HCT116 (cell line): ENCODE results near the gene NCBP3. TPM values are rescaled to one million over a fixed set of nuclear protein-coding genes. Genes with fewer than 3 reads are reported as not detected.

Source experiments
- ATAC-seq: fragments of 200-7000 bp; cut with Tn5 transposase; 2 replicates; pipeline ENCODE4 v1.9.1; 2020; ENCODE audit warnings: mild to moderate bottlenecking, moderate library complexity
- BruUV-seq: library from RNA; stranded (reverse); fragments of 400-500 nt; replicated peaks from 2 replicates; lab custom pipeline; 2021; lab: Mats Ljungman, UMichigan
- CTCF ChIA-PET: fragments of 300-600 bp; sonication (Branson Sonifier 250); formaldehyde crosslinking; loops from one replicate; lab custom pipeline; 2021; ENCODE audit warnings: antibody characterized with exemption; lab: Charles Lee
- POLR2A ChIA-PET: fragments of 300-600, 350-600 bp; sonication (Branson Sonifier 250); formaldehyde crosslinking; loops from one replicate; lab custom pipeline; 2021; ENCODE audit warnings: antibody characterized with exemption; lab: Charles Lee
- RAD21 ChIA-PET, 2 experiments: fragments of 300-600 bp; sonication (Branson Sonifier 250); formaldehyde crosslinking; loops; one replicate each; lab custom pipeline; 2023; ENCODE audit warnings: low total read pairs in 2 of 2; ENCODE audit not compliant: uncharacterized antibody in 2 of 2, unreplicated experiment in 2 of 2, low non-redundant PET in 1 of 2; lab: Charles Lee
- DNase-seq: peaks from one replicate; pipeline ENCODE4 v3.0.0-alpha.2; 2010; ENCODE audit warnings: low read depth, low spot score
- H2AFZ ChIP-seq: fragments of 200-600 bp; shearing (Covaris generic), sonication (generic); 2 replicates; pipeline ENCODE4 v1.6.1; 2017; ENCODE audit warnings: low read depth, mixed run types, mixed read lengths, antibody characterized with exemption, low read length; ENCODE audit not compliant: poor library complexity, severe bottlenecking
- H3K27ac ChIP-seq: 2 replicates; pipeline ENCODE4 v1.5.1; 2012; ENCODE audit warnings: low read depth, low read length
- H3K27me3 ChIP-seq: fragments of 200-600 bp; sonication (generic); 2 replicates; pipeline ENCODE4 v1.6.1; 2016; ENCODE audit warnings: mixed run types, low read length, mixed read lengths; ENCODE audit not compliant: insufficient read depth
- H3K36me3 ChIP-seq, 2 experiments: fragments of 200-500 bp in 1 of 2; fragments of 200-600 bp in 1 of 2; sonication (Bioruptor generic) in 1 of 2; sonication (generic) in 1 of 2; 2 replicates each; pipeline versions ENCODE4 v1.5.1 to v1.6.1; 2014 to 2016; ENCODE audit warnings: low read length in 2 of 2, inconsistent platforms in 1 of 2, mixed read lengths in 1 of 2, mixed run types in 1 of 2; ENCODE audit not compliant: insufficient read depth in 2 of 2, control insufficient read depth in 1 of 2
- H3K4me1 ChIP-seq, 2 experiments: fragments of 200-600 bp in 1 of 2; sonication (generic) in 1 of 2; 2 replicates each; pipeline versions ENCODE4 v1.5.1 to v1.6.1; 2012 to 2017; ENCODE audit warnings: low read length in 2 of 2, inconsistent platforms in 1 of 2, mild to moderate bottlenecking in 1 of 2, mixed read lengths in 1 of 2, mixed run types in 1 of 2, moderate library complexity in 1 of 2; ENCODE audit not compliant: insufficient read depth in 2 of 2, control insufficient read depth in 1 of 2
- H3K4me2 ChIP-seq: fragments of 200-600 bp; sonication (generic); 2 replicates; pipeline ENCODE4 v1.6.1; 2017; ENCODE audit warnings: mixed run types, low read length, mixed read lengths
- H3K4me3 ChIP-seq, 2 experiments: fragments of 200-600 bp in 1 of 2; sonication (generic) in 1 of 2; replicated peaks in 1 of 2; 2 replicates each; pipeline ENCODE4 v1.5.1; 2011 to 2016; ENCODE audit warnings: low read length in 2 of 2, control low read depth in 1 of 2, low read depth in 1 of 2, mild to moderate bottlenecking in 1 of 2, mixed read lengths in 1 of 2, mixed run types in 1 of 2
- H3K79me2 ChIP-seq: fragments of 200-600 bp; sonication (generic); 2 replicates; pipeline ENCODE4 v1.6.1; 2017; ENCODE audit warnings: mild to moderate bottlenecking, mixed run types, low read length, moderate library complexity, mixed read lengths; ENCODE audit not compliant: insufficient read depth
- H3K9ac ChIP-seq: fragments of 200-600 bp; sonication (generic); 2 replicates; pipeline ENCODE4 v1.6.1; 2016; ENCODE audit warnings: low read length, mixed read lengths
- H3K9me2 ChIP-seq: fragments of 200-600 bp; sonication (generic), shearing (Covaris generic); 2 replicates; pipeline ENCODE4 v1.6.1; 2017; ENCODE audit warnings: mixed run types, mild to moderate bottlenecking, moderate library complexity; ENCODE audit not compliant: insufficient read depth
- H3K9me3 ChIP-seq, 2 experiments: fragments of 200-500 bp in 1 of 2; fragments of 200-600 bp in 1 of 2; sonication (Bioruptor generic) in 1 of 2; sonication (generic) in 1 of 2; 2 replicates each; pipeline ENCODE4 v1.6.1; 2014 to 2017; ENCODE audit warnings: low read length in 2 of 2, mixed read lengths in 2 of 2, inconsistent platforms in 1 of 2, low read depth in 1 of 2, mild to moderate bottlenecking in 1 of 2, mixed run types in 1 of 2, moderate library complexity in 1 of 2; ENCODE audit not compliant: control insufficient read depth in 1 of 2, insufficient read depth in 1 of 2
- H4K20me1 ChIP-seq: fragments of 200-600 bp; sonication (generic), shearing (Covaris generic); 2 replicates; pipeline ENCODE4 v1.6.1; 2017; ENCODE audit warnings: mixed run types, mild to moderate bottlenecking, moderate library complexity; ENCODE audit not compliant: insufficient read depth
- ATF3 ChIP-seq: IDR thresholded peaks from 2 replicates; pipeline ENCODE4 v1.6.1; 2012
- CBX3 ChIP-seq: IDR thresholded peaks from 2 replicates; pipeline ENCODE4 v1.6.1; 2012; ENCODE audit warnings: low read depth
- CTCF ChIP-seq, 3 experiments: fragments of 200-600 bp in 1 of 3; sonication (generic) in 1 of 3; IDR thresholded peaks in 2 of 3; conservative IDR thresholded peaks in 1 of 3; 2 replicates each; pipeline ENCODE4 v1.5.1; 2012 to 2017; ENCODE audit warnings: low read depth in 2 of 3, low read length in 2 of 3, antibody characterized with exemption in 1 of 3, borderline replicate concordance in 1 of 3, control low read depth in 1 of 3, mild to moderate bottlenecking in 1 of 3, mixed read lengths in 1 of 3, mixed run types in 1 of 3, moderate library complexity in 1 of 3; ENCODE audit not compliant: insufficient read depth in 1 of 3
- EZH2 ChIP-seq: fragments of 200-600 bp; sonication (generic); IDR thresholded peaks from 2 replicates; pipeline ENCODE4 v1.6.1; 2017; ENCODE audit warnings: antibody characterized with exemption, mixed run types
- FOSL1 ChIP-seq: IDR thresholded peaks from 2 replicates; pipeline ENCODE4 v1.6.1; 2012; ENCODE audit warnings: low read depth
- JUND ChIP-seq: IDR thresholded peaks from 2 replicates; pipeline ENCODE4 v1.6.1; 2012
- POLR2AphosphoS5 ChIP-seq: IDR thresholded peaks from 2 replicates; pipeline ENCODE4 v1.6.1; 2011; ENCODE audit warnings: mild to moderate bottlenecking, low read depth, low read length, moderate library complexity
- RAD21 ChIP-seq: IDR thresholded peaks from 2 replicates; pipeline ENCODE4 v1.6.1; 2012; ENCODE audit warnings: low read depth, mild to moderate bottlenecking
- REST ChIP-seq: IDR thresholded peaks from 2 replicates; pipeline ENCODE4 v1.6.1; 2012; ENCODE audit warnings: low read depth
- SRF ChIP-seq: IDR thresholded peaks from 2 replicates; pipeline ENCODE4 v1.6.1; 2012; ENCODE audit warnings: low read depth
- YY1 ChIP-seq: IDR thresholded peaks from 2 replicates; pipeline ENCODE4 v1.6.1; 2011; ENCODE audit warnings: low read length, low read depth, moderate library complexity, mild to moderate bottlenecking; ENCODE audit not compliant: insufficient replicate concordance; ENCODE audit errors: extremely low read depth
- ZNF274 ChIP-seq: fragments of 200-500 bp; sonication (Bioruptor generic); IDR thresholded peaks from 2 replicates; pipeline ENCODE4 v1.6.1; 2014; ENCODE audit warnings: mild to moderate bottlenecking, low read depth, low read length, inconsistent platforms
- intact Hi-C: fragments of 100-400 bp; cut with micrococcal nuclease; formaldehyde crosslinking; loops from 2 replicates; pipeline ENCODE4 v1.10.0; 2022
- total RNA-seq: library from RNA; stranded (reverse); gene quantifications from one replicate; pipeline ENCODE4 v1.2.1, GENCODE V29; 2021; ENCODE audit not compliant: unreplicated experiment

Gene NCBP3
- total RNA-seq, 1 experiment from 2014 or later = 46.5 TPM

- TF ChIP-seq ATF3 = no peak
- Histone ChIP-seq H3K4me3 (no peak overlapping the region), H3K27me3 (no peaks in the 10 kb centered on the region), H3K9me2 (no peaks in the 10 kb centered on the region), H3K9me3 (no peaks in the 10 kb centered on the region), H2AFZ (no peak overlapping the region), H3K4me2 (no peak overlapping the region), H3K36me3 (no peaks in the 10 kb centered on the region), H3K79me2 (no peaks in the 10 kb centered on the region), H4K20me1 (no peaks in the 10 kb centered on the region), H3K4me1 (no peaks in the 10 kb centered on the region), H3K27ac (no peak overlapping the region), H3K9ac (no peak overlapping the region)
- ChIA-PET CTCF (no interaction called here), RAD21 (no interaction called here), POLR2A (no interaction called here)
- no peak for ATAC-seq
- DNase-seq = no peak
- BruUV-seq = no TSS peak
- intact Hi-C loops = no loop called here
Observed at GRCh38 chr17:3852561-3852960, 6.5 kb upstream of the NCBP3 start.

GRCh38 chr17:3851461-3852100, 5.5 kb upstream of the NCBP3 start:
- no peaks in the 10 kb centered on the region for H3K9me3 ChIP-seq
- ChIA-PET POLR2A (no interaction called here), RAD21 (no interaction called here), CTCF (no interaction called here)
- H3K9ac ChIP-seq = no peak overlapping the region
- H4K20me1 ChIP-seq = no peaks in the 10 kb centered on the region
- no peaks in the 10 kb centered on the region for H3K79me2 ChIP-seq
- no peak for ATAC-seq
- peaks cover 0 to 2% of the 10 kb centered on the region in 2 experiments; a peak in 2 of 4 replicates for H3K4me1 ChIP-seq
- no peaks in the 10 kb centered on the region for H3K27me3 ChIP-seq
- no peak overlapping the region for H3K4me3 ChIP-seq
- intact Hi-C loops = no loop called here
- no peak for DNase-seq
- H3K36me3 ChIP-seq = no peaks in the 10 kb centered on the region
- H3K9me2 ChIP-seq = no peaks in the 10 kb centered on the region
- no peak for TF ChIP-seq POLR2AphosphoS5
- no peak for TF ChIP-seq YY1
- TF ChIP-seq EZH2 = no peak
- TF ChIP-seq ZNF274 = no peak
- no peak for TF ChIP-seq CBX3
- no peak for TF ChIP-seq REST
- no peak for TF ChIP-seq JUND
- TF ChIP-seq RAD21 = no peak
- TF ChIP-seq ATF3 = no peak
- TF ChIP-seq FOSL1 = no peak
- no peak for TF ChIP-seq CTCF (IDR thresholded peaks at IDR 0.05 in 2 of 3, conservative IDR thresholded peaks at IDR 0.05 in 1 of 3; ENCODE audit: borderline replicate concordance in 1 of 3, insufficient read depth in 1 of 3, low read depth in 2 of 3, low read length in 2 of 3)
- TF ChIP-seq SRF = no peak
- no peak overlapping the region for H3K27ac ChIP-seq
- H3K4me2 ChIP-seq = no peak overlapping the region
- H2AFZ ChIP-seq = no peak overlapping the region
- no TSS peak for BruUV-seq
